Neuron (in vitro differentiated cells): ENCODE measurements around the gene DNAJC1.
"Not testable (repeated sequence)": the region's sequence is repeated elsewhere in the genome, so short reads cannot be mapped to it uniquely, and the experiment has no call there.

Experiments
- H2AFZ ChIP-seq: one replicate; pipeline ENCODE4 v1.6.1; 2013; ENCODE audit warnings: low read depth, mild to moderate bottlenecking, inconsistent platforms, low read length, moderate library complexity
- H3K27me3 ChIP-seq: one replicate; pipeline ENCODE4 v1.6.1; 2013; ENCODE audit warnings: low read length; ENCODE audit not compliant: insufficient read depth
- H3K36me3 ChIP-seq: one replicate; pipeline ENCODE4 v1.6.1; 2013; ENCODE audit warnings: low read length; ENCODE audit not compliant: insufficient read depth
- H3K4me1 ChIP-seq: one replicate; pipeline ENCODE4 v1.6.1; 2013; ENCODE audit warnings: low read length; ENCODE audit not compliant: insufficient read depth
- H3K4me3 ChIP-seq: 2 replicates; pipeline ENCODE4 v1.5.1; 2013; ENCODE audit warnings: mild to moderate bottlenecking, low read length, moderate library complexity
- H3K9me3 ChIP-seq: one replicate; pipeline ENCODE4 v1.6.1; 2013; ENCODE audit warnings: low read length

The DNAJC1 gene

GRCh38 chr10:21823617-21824016 lies 179.9 kb downstream of the DNAJC1 start:
- H3K27me3 ChIP-seq, result no peaks in the 10 kb centered on the region
- peaks cover 3% of the 10 kb centered on the region for H3K36me3 ChIP-seq
- no peak overlapping the region for H2AFZ ChIP-seq
- H3K9me3 ChIP-seq, result peaks cover 24% of the 10 kb centered on the region
- H3K4me3 ChIP-seq, result no peak overlapping the region
- H3K4me1 ChIP-seq, result no peaks in the 10 kb centered on the region

GRCh38 chr10:21822273-21822672 lies 181.3 kb downstream of the DNAJC1 start:
- not testable (repeated sequence) for H3K27me3 ChIP-seq, H3K4me1 ChIP-seq, H3K4me3 ChIP-seq, H2AFZ ChIP-seq, H3K36me3 ChIP-seq
- peaks cover 19% of the 10 kb centered on the region for H3K9me3 ChIP-seq

- no peak overlapping the region for H2AFZ ChIP-seq
- H3K4me1 ChIP-seq, result peaks cover 2% of the 10 kb centered on the region
- no peaks in the 10 kb centered on the region for H3K27me3 ChIP-seq
- no peaks in the 10 kb centered on the region for H3K36me3 ChIP-seq
- H3K4me3 ChIP-seq, result no peak overlapping the region
- H3K9me3 ChIP-seq, result peaks cover 17% of the 10 kb centered on the region
These were observed 182.6 kb downstream of the DNAJC1 start for GRCh38 chr10:21820952-21821351.

GRCh38 chr10:21818416-21818815 lies 185.1 kb downstream of the DNAJC1 start:
- H3K36me3 ChIP-seq, H2AFZ ChIP-seq, H3K4me1 ChIP-seq, H3K4me3 ChIP-seq, H3K27me3 ChIP-seq: not testable (repeated sequence)
- H3K9me3 ChIP-seq, result peaks cover 11% of the 10 kb centered on the region

- H2AFZ ChIP-seq, result no peak overlapping the region
- peaks cover 11% of the 10 kb centered on the region for H3K9me3 ChIP-seq
- H3K36me3 ChIP-seq, result no peaks in the 10 kb centered on the region
- no peak overlapping the region for H3K4me3 ChIP-seq
- no peaks in the 10 kb centered on the region for H3K27me3 ChIP-seq
- peaks cover 6% of the 10 kb centered on the region for H3K4me1 ChIP-seq
These were observed 188.7 kb downstream of the DNAJC1 start for GRCh38 chr10:21814866-21815265.

GRCh38 chr10:21813946-21814345 lies 189.6 kb downstream of the DNAJC1 start:
- peaks cover 10% of the 10 kb centered on the region for H3K4me1 ChIP-seq
- peaks cover 11% of the 10 kb centered on the region for H3K9me3 ChIP-seq
- no peak overlapping the region for H2AFZ ChIP-seq
- no peak overlapping the region for H3K4me3 ChIP-seq
- no peaks in the 10 kb centered on the region for H3K27me3 ChIP-seq
- no peaks in the 10 kb centered on the region for H3K36me3 ChIP-seq

GRCh38 chr10:21811245-21811585 lies 192.3 kb downstream of the DNAJC1 start:
- H3K4me3 ChIP-seq, result no peak overlapping the region
- H3K27me3 ChIP-seq, result no peaks in the 10 kb centered on the region
- H3K4me1 ChIP-seq, result peaks cover 31% of the 10 kb centered on the region
- H2AFZ ChIP-seq, result no peak overlapping the region
- peaks cover 10% of the 10 kb centered on the region for H3K9me3 ChIP-seq
- H3K36me3 ChIP-seq, result no peaks in the 10 kb centered on the region

- Histone ChIP-seq H3K36me3 (no peaks in the 10 kb centered on the region), H3K27me3 (no peaks in the 10 kb centered on the region), H3K4me3 (no peak overlapping the region)
These were observed 192.8 kb downstream of the DNAJC1 start for GRCh38 chr10:21810582-21811244.

GRCh38 chr10:21808550-21808949 lies 195.0 kb downstream of the DNAJC1 start:
- peaks cover 1% of the 10 kb centered on the region for H3K9me3 ChIP-seq
- H3K4me1 ChIP-seq, result peaks cover 51% of the 10 kb centered on the region
- H2AFZ ChIP-seq, result no peak overlapping the region
- H3K36me3 ChIP-seq, result no peaks in the 10 kb centered on the region
- no peaks in the 10 kb centered on the region for H3K27me3 ChIP-seq
- H3K4me3 ChIP-seq, result no peak overlapping the region

More at GRCh38 chr10:21810582-21811244, 192.8 kb downstream of the DNAJC1 start:
- Histone ChIP-seq H3K9me3 (peaks cover 8% of the 10 kb centered on the region), H2AFZ (no peak overlapping the region), H3K4me1 (peaks cover 36% of the 10 kb centered on the region)

- H3K4me3 ChIP-seq, result peak overlapping the region; percentile 43
- no peaks in the 10 kb centered on the region for H3K27me3 ChIP-seq
- no peaks in the 10 kb centered on the region for H3K9me3 ChIP-seq
- H3K36me3 ChIP-seq, result no peaks in the 10 kb centered on the region
- no peak overlapping the region for H2AFZ ChIP-seq
- H3K4me1 ChIP-seq, result peaks cover 57% of the 10 kb centered on the region
These were observed 196.3 kb downstream of the DNAJC1 start for GRCh38 chr10:21807180-21807579.

GRCh38 chr10:21803374-21803773 lies 200.2 kb downstream of the DNAJC1 start:
- H3K4me1 ChIP-seq, result peaks cover 43% of the 10 kb centered on the region
- H3K27me3 ChIP-seq, result no peaks in the 10 kb centered on the region
- H3K9me3 ChIP-seq, result peaks cover 2% of the 10 kb centered on the region
- H3K36me3 ChIP-seq, result peaks cover 15% of the 10 kb centered on the region
- H3K4me3 ChIP-seq, result no peak overlapping the region
- no peak overlapping the region for H2AFZ ChIP-seq

GRCh38 chr10:21801609-21802008 lies 201.9 kb downstream of the DNAJC1 start:
- Histone ChIP-seq H3K4me1 (peaks cover 29% of the 10 kb centered on the region), H3K9me3 (peaks cover 11% of the 10 kb centered on the region), H3K4me3 (no peak overlapping the region), H3K36me3 (peaks cover 31% of the 10 kb centered on the region), H2AFZ (no peak overlapping the region), H3K27me3 (no peaks in the 10 kb centered on the region)

- H2AFZ ChIP-seq, result no peak overlapping the region
- H3K36me3 ChIP-seq, result peaks cover 31% of the 10 kb centered on the region
- peaks cover 11% of the 10 kb centered on the region for H3K9me3 ChIP-seq
- H3K4me3 ChIP-seq, result no peak overlapping the region
- H3K4me1 ChIP-seq, result peaks cover 3% of the 10 kb centered on the region
- no peaks in the 10 kb centered on the region for H3K27me3 ChIP-seq
These were observed 205.4 kb downstream of the DNAJC1 start for GRCh38 chr10:21797984-21798765.
